ENCODE measurements around the gene ABHD13.
"Not testable (repeated sequence)": the region's sequence is repeated elsewhere in the genome, so short reads cannot be mapped to it uniquely, and the experiment has no call there.

ABHD13 gene

GRCh38 chr13:108257248-108257647, 39.1 kb downstream of the ABHD13 start:
- Histone ChIP-seq H3K27ac (no peak overlapping the region), H3K4me1 (no peaks in the 10 kb centered on the region), H3K4me3 (no peak overlapping the region), H3K27me3 (no peaks in the 10 kb centered on the region), H3K9me3 (peaks cover 0 to 4% (median 0%) of the 10 kb centered on the region in 3 donors), H3K36me3 (peaks cover 0 to 7% (median 0%) of the 10 kb centered on the region in 3 donors)
- intact Hi-C loops (cut with DNase I; ENCODE audit: low total_unique reads), result no loop called here
- no peak for DNase-seq
- TF ChIP-seq, protein P1, sequence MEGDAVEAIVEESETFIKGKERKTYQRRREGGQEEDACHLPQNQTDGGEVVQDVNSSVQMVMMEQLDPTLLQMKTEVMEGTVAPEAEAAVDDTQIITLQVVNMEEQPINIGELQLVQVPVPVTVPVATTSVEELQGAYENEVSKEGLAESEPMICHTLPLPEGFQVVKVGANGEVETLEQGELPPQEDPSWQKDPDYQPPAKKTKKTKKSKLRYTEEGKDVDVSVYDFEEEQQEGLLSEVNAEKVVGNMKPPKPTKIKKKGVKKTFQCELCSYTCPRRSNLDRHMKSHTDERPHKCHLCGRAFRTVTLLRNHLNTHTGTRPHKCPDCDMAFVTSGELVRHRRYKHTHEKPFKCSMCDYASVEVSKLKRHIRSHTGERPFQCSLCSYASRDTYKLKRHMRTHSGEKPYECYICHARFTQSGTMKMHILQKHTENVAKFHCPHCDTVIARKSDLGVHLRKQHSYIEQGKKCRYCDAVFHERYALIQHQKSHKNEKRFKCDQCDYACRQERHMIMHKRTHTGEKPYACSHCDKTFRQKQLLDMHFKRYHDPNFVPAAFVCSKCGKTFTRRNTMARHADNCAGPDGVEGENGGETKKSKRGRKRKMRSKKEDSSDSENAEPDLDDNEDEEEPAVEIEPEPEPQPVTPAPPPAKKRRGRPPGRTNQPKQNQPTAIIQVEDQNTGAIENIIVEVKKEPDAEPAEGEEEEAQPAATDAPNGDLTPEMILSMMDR (IDR thresholded peaks at IDR 0.05), result no peak

DNA sequence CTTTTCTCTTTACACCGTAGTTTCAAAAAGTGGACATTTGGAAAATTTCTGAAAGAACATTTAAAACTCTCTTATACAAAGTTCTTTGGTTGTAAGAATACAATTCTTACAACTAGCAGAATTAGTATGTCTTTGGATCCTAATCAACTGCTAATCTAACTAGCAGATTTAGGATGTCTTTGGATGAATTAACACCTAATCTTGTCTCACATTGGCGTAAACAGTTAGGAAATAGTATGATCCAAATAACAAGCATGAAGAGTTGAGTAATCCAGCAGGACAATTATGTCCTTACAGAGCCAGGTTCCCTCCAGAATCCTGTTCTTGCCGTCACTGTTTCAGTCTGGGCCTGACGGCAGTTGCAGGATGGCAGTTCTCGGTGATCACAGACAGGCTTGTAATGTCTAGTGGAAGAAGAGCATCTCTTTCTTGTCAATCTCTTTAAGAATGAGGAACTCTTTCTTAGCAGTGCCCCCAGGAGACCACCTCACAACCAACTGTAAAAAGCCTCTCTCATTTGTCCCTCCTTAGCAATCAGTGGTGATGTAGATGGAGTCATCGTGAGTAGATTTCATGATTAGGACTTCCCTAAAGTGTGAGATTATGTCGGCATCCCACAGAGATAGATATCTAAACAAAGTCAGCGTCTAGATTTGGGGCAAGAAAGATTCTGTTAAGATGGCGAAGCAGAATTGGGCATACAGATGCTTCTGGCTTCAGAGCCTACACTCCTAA, 45.6 kb downstream of the ABHD13 start:
- H3K4me3 ChIP-seq, result no peak overlapping the region
- no peak for DNase-seq
- no peaks in the 10 kb centered on the region for H3K27me3 ChIP-seq
- intact Hi-C loops (cut with DNase I; ENCODE audit: low total_unique reads), result no loop called here
- no peaks in the 10 kb centered on the region for H3K9me3 ChIP-seq
- H3K36me3 ChIP-seq, result peaks cover 0 to 7% (median 4%) of the 10 kb centered on the region in 3 donors
- TF ChIP-seq, protein P1 (IDR thresholded peaks at IDR 0.05), result no peak
- H3K4me1 ChIP-seq, result no peaks in the 10 kb centered on the region
- no peak overlapping the region for H3K27ac ChIP-seq

DNA sequence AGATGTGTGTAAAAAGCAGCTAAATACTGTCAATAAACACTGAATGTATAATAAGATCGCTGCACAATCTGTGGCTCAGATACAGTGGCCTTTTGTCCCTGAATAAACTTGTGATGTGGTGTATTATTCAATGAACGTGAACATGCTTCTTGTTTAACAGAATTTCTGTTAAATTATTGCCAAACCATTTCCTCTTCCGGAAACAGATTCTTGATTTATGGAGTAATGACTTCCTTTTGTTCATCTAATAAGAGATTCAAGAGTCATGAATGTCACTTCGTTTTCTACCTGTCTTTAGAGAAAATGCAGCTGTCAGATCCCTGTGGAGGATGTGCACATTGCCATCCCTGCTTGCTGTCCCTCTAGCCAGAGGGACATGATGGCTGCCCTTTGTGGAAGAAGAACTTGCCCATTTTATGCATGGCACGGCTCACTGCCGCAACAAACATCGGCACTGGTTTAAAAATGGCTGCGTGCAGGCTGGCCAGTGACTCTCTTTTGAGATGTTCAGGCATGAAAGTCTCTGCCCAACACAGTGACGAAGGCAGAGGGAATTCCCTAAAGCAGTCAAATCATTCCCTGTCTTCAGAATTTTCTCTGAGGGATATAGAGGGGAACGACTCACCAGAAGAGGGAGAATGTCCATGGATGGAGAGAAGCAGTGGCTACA, 48.3 kb downstream of the ABHD13 start:
- no peaks in the 10 kb centered on the region for H3K9me3 ChIP-seq
- peaks cover 0 to 17% (median 11%) of the 10 kb centered on the region in 4 donors for H3K4me1 ChIP-seq
- H3K4me3 ChIP-seq, result no peak overlapping the region
- H3K27ac ChIP-seq, result no peak overlapping the region
- intact Hi-C loops (cut with DNase I; ENCODE audit: low total_unique reads), result no loop called here
- H3K27me3 ChIP-seq, result no peaks in the 10 kb centered on the region
- TF ChIP-seq, protein P1 (IDR thresholded peaks at IDR 0.05), result no peak
- peaks cover 0 to 4% (median 3%) of the 10 kb centered on the region in 3 donors for H3K36me3 ChIP-seq
- DNase-seq, result no peak

DNA sequence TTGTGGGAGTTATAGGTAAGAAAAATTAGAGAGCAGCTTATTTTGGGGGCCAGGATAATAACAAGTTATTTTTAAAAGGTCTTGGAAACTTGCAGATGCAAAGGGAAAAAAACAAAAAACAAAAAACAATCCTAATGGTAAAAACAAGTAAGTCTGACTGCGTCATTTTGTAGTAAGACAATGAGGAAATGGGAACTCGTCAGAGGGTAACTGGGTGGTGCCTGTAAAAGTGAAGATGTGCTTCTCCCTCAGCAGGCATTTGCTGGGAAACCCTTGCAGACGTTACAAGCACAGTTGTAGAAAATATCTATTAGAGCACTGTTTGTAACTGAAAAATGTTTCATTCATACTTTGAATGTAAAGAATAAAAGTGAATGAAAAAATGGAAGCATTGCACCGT, 49.2 kb downstream of the ABHD13 start:
- Histone ChIP-seq H3K9me3 (no peaks in the 10 kb centered on the region), H3K4me3 (no peak overlapping the region), H3K27ac (no peak overlapping the region), H3K4me1 (peaks cover 0 to 17% (median 11%) of the 10 kb centered on the region in 4 donors), H3K36me3 (peaks cover 0 to 4% (median 0%) of the 10 kb centered on the region in 3 donors), H3K27me3 (no peaks in the 10 kb centered on the region)
- intact Hi-C loops (cut with DNase I; ENCODE audit: low total_unique reads), result no loop called here
- TF ChIP-seq, protein P1 (IDR thresholded peaks at IDR 0.05), result no peak
- DNase-seq, result no peak

DNA sequence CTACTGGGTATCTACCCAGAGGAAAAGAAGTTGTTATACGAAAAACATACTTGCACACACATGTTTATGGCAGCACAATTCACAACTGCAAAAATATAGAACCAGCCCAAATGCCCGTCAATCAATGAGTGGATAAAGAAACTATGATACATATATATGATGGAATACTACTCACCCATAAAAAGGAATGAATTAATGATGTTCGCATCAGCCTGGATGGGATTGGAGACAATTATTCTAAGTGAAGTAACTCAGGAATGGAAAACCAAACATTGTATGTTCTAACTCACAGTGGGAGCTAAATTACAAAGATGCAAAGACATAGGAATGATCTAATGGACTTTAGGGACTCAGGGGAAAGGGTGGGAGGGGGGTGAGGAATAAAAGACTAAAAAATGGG, 49.7 kb downstream of the ABHD13 start:
- DNase-seq; intact Hi-C loops (cut with DNase I; ENCODE audit: low total_unique reads): not testable (repeated sequence)

DNA sequence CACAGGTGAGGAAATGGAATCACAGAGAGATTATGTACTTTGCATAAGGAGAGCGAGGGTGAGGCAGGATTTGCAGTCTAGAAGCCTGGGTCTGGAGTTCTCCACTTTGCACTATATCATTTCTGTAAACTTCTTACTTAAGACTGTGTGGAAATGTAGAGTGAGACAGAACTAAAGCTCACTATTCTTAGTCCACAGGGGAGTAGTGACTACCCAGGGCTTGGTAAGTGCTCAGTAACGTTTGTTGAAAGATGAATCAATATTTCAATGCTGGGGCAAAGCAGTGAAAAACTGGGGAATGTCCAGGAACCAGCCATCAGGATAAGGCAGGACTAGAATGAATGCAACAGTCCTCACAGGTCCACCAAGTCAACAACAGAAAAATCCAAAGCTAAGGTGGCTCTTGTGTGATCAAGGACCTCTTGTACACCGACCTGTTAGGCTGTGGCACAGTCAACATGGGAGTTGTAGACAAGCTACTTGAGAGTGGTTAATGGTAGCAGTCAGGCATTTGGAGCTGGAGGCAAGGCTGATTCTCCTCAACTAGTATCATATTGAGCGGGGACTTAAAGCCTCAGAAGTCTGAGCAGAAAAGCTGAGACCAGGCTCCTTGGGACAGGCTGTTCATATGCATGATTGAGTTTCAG, 50.4 kb downstream of the ABHD13 start:
- H3K4me3 ChIP-seq, result no peak overlapping the region
- intact Hi-C loops (cut with DNase I; ENCODE audit: low total_unique reads), result no loop called here
- DNase-seq, result no peak
- peaks cover 0 to 4% (median 0%) of the 10 kb centered on the region in 3 donors for H3K36me3 ChIP-seq
- no peak overlapping the region for H3K27ac ChIP-seq
- no peaks in the 10 kb centered on the region for H3K9me3 ChIP-seq
- peaks cover 0 to 17% (median 11%) of the 10 kb centered on the region in 4 donors for H3K4me1 ChIP-seq
- H3K27me3 ChIP-seq, result no peaks in the 10 kb centered on the region
- TF ChIP-seq, protein P1 (IDR thresholded peaks at IDR 0.05), result no peak

More for the DNA sequence above, 49.7 kb downstream of the ABHD13 start:
- not testable (repeated sequence) for H3K4me3 ChIP-seq, H3K27me3 ChIP-seq, H3K9me3 ChIP-seq, H3K27ac ChIP-seq, H3K36me3 ChIP-seq
- peaks cover 0 to 17% (median 11%) of the 10 kb centered on the region in 4 donors for H3K4me1 ChIP-seq

Measured in tibial artery (tissue), 4 donors.